Esophagus squamous epithelium (tissue), 4 donors: ENCODE measurements around the gene CCT7.

ENCODE experiments used
- CTCF ChIP-seq, 6 experiments: fragments of 450-650 bp in 4 of 6; fragments of 200-600 bp in 2 of 6; sonication (generic) in 2 of 6; IDR thresholded peaks; one replicate each; pipeline ENCODE4 v1.5.1; 2016 to 2019; ENCODE audit warnings: antibody characterized with exemption in 6 of 6, mild to moderate bottlenecking in 4 of 6, moderate library complexity in 4 of 6
- POLR2A ChIP-seq, 4 donors: fragments of 450-650 bp; IDR thresholded peaks; one replicate each; pipeline ENCODE4 v1.6.1; 2017; ENCODE audit warnings: antibody characterized with exemption in 4 of 4, mild to moderate bottlenecking in 4 of 4, moderate library complexity in 3 of 4

- TF ChIP-seq CTCF (IDR thresholded peaks at IDR 0.05) (no peak), POLR2A (IDR thresholded peaks at IDR 0.05) (no peak)
These were observed 22.0 kb downstream of the CCT7 start for GRCh38 chr2:73255907-73256617.
